ENCODE data around the gene PCNT.

Gene PCNT

GRCh38 chr21:46334351-46335140, 10.6 kb downstream of the PCNT start:
- DNase-seq, result no peak

- no peak for DNase-seq
These were observed 12.6 kb downstream of the PCNT start for GRCh38 chr21:46336603-46337002.

- DNase-seq, result no peak
These were observed 17.0 kb downstream of the PCNT start for GRCh38 chr21:46340998-46341397.

- no peak for DNase-seq
These were observed 20.4 kb downstream of the PCNT start for GRCh38 chr21:46344219-46344915.

- DNase-seq, result no peak
These were observed 21.9 kb downstream of the PCNT start for GRCh38 chr21:46345861-46346260.

- no peak for DNase-seq
These were observed 22.6 kb downstream of the PCNT start for GRCh38 chr21:46346296-46347202.

GRCh38 chr21:46347203-46347550, 23.2 kb downstream of the PCNT start:
- no peak for DNase-seq

GRCh38 chr21:46347791-46348381, 23.9 kb downstream of the PCNT start:
- no peak for DNase-seq

GRCh38 chr21:46349134-46349760, 25.3 kb downstream of the PCNT start:
- DNase-seq, result no peak

GRCh38 chr21:46350571-46350970, 26.6 kb downstream of the PCNT start:
- no peak for DNase-seq

- no peak for DNase-seq
These were observed 27.0 kb downstream of the PCNT start for GRCh38 chr21:46350981-46351380.

- DNase-seq, result no peak
These were observed 27.7 kb downstream of the PCNT start for GRCh38 chr21:46351476-46352163.

GRCh38 chr21:46352164-46352515, 28.2 kb downstream of the PCNT start:
- DNase-seq, result no peak

GRCh38 chr21:46352913-46353312, 29.0 kb downstream of the PCNT start:
- DNase-seq, result no peak

GRCh38 chr21:46354046-46354445, 30.1 kb downstream of the PCNT start:
- DNase-seq, result no peak

GRCh38 chr21:46354518-46354917, 30.6 kb downstream of the PCNT start:
- no peak for DNase-seq

GRCh38 chr21:46355161-46356004, 31.4 kb downstream of the PCNT start:
- no peak for DNase-seq

- no peak for DNase-seq
These were observed 32.0 kb downstream of the PCNT start for GRCh38 chr21:46356005-46356338.

- DNase-seq, result no peak
These were observed 32.8 kb downstream of the PCNT start for GRCh38 chr21:46356494-46357334.

- DNase-seq, result no peak
These were observed 33.3 kb downstream of the PCNT start for GRCh38 chr21:46357335-46357604.

Data from NCI-H524 treated with DMSO at 0.1 percent for 48 hours (cell line).